ENCODE measurements around the gene ODF4. TPM values are rescaled to one million over a fixed set of nuclear protein-coding genes. Genes with fewer than 3 reads are reported as not detected.

ODF4 gene
- polyA plus RNA-seq, 3 donors, result not detected

DNA sequence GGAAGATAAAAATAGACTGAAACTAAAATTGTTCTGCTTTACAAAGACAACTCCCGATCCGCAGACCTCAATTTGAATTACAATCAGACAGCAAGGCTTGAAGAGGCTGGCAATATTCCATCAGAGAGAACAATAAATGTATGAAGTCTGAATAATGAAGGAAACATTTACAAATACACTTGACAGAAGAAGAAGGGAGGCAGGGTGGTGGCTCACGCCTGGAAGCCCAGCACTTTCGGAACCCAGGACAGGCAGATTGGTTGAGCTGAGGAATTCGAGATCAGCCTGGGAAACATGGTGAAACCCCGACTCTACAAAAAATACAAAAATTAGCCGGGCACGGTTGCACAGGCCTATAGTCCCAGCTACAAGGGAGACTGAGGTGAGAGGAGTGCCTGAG is 14.6 kb downstream of the ODF4 start:
- no peak overlapping the region for H3K4me2 ChIP-seq (replicated peaks; ENCODE audit: extremely low read depth, low read length, poor library complexity, severe bottlenecking)
- no peak overlapping the region for H3K4me3 ChIP-seq (replicated peaks in 1 of 3; ENCODE audit: low read depth in 2 of 3, low read length in 3 of 3)
- intact Hi-C loops (cut with micrococcal nuclease), result no loop called here
- DNase-seq, result no peak
- peaks cover 0 to 5% (median 0%) of the 10 kb centered on the region in 7 donors for H3K9me3 Mint-ChIP-seq
- H3K4me1 ChIP-seq (ENCODE audit: control insufficient read depth in 1 of 2, insufficient read depth in 2 of 2, low read length in 2 of 2), result peaks cover 0 to 4% of the 10 kb centered on the region in 2 donors
- H3K79me2 ChIP-seq (ENCODE audit: insufficient read depth, low read length), result no peaks in the 10 kb centered on the region
- peaks cover 0 to 3% (median 0%) of the 10 kb centered on the region in 3 donors for H3K27me3 Mint-ChIP-seq (ENCODE audit: low read depth in 3 of 3)
- H2AFZ ChIP-seq (ENCODE audit: insufficient read depth, low read depth, low read length, poor library complexity, severe bottlenecking), result no peak overlapping the region
- no peaks in the 10 kb centered on the region for H4K20me1 ChIP-seq (ENCODE audit: insufficient read depth, low read length)
- no peaks in the 10 kb centered on the region for H3K27me3 ChIP-seq (ENCODE audit: control insufficient read depth in 2 of 2, insufficient read depth in 2 of 2, low read length in 2 of 2)
- no peak overlapping the region for H3K27ac Mint-ChIP-seq
- TF ChIP-seq, protein P1, sequence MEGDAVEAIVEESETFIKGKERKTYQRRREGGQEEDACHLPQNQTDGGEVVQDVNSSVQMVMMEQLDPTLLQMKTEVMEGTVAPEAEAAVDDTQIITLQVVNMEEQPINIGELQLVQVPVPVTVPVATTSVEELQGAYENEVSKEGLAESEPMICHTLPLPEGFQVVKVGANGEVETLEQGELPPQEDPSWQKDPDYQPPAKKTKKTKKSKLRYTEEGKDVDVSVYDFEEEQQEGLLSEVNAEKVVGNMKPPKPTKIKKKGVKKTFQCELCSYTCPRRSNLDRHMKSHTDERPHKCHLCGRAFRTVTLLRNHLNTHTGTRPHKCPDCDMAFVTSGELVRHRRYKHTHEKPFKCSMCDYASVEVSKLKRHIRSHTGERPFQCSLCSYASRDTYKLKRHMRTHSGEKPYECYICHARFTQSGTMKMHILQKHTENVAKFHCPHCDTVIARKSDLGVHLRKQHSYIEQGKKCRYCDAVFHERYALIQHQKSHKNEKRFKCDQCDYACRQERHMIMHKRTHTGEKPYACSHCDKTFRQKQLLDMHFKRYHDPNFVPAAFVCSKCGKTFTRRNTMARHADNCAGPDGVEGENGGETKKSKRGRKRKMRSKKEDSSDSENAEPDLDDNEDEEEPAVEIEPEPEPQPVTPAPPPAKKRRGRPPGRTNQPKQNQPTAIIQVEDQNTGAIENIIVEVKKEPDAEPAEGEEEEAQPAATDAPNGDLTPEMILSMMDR (IDR thresholded peaks at IDR 0.05), result no peak
- H3K9me3 ChIP-seq (replicated peaks in 1 of 2; ENCODE audit: control insufficient read depth in 1 of 2, insufficient read depth in 1 of 2, low read length in 2 of 2), result no peaks in the 10 kb centered on the region
- no peak overlapping the region for H3K4me3 Mint-ChIP-seq
- H3K36me3 Mint-ChIP-seq, result no peaks in the 10 kb centered on the region
- no peaks in the 10 kb centered on the region for H3K36me3 ChIP-seq (replicated peaks in 1 of 2; ENCODE audit: control insufficient read depth in 1 of 2, insufficient read depth in 2 of 2, low read length in 2 of 2)
- WGBS (ENCODE audit: insufficient coverage), result 100% methylated on average over 1 of the region's 8 CpGs
- no peak overlapping the region for H3K27ac ChIP-seq (ENCODE audit: low read depth in 1 of 2, low read length in 2 of 2)
- H3K4me1 Mint-ChIP-seq, result peaks cover 6% of the 10 kb centered on the region
- no peak overlapping the region for H3K9ac ChIP-seq (ENCODE audit: insufficient read depth, low read length, poor library complexity, severe bottlenecking)

DNA sequence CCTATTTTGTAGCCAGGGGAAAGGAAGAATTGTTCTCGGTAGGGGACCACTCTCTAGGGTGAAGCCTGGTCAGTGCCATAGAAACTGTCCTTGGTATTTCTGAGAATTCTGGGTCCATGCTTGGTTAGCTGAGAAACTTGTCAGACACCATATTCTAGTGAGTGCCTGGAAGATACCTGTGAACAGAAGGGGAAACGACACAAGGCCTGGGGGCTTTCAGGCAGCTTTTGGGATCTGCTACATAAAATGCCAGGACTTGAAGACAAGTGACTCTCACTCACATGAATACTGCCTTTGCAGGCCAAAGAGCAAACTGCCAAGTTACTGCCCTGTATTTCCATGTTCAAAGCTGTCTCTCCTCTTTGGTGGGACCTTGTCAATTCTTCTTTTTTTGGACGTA is 18.3 kb downstream of the ODF4 start:
- 100% methylated on average over 1 of the region's 3 CpGs for WGBS (ENCODE audit: insufficient coverage)
- Histone ChIP-seq H3K4me1 (ENCODE audit: control insufficient read depth in 1 of 2, insufficient read depth in 2 of 2, low read length in 2 of 2) (peaks cover 0 to 8% of the 10 kb centered on the region in 2 donors), H3K9ac (ENCODE audit: insufficient read depth, low read length, poor library complexity, severe bottlenecking) (no peak overlapping the region), H4K20me1 (ENCODE audit: insufficient read depth, low read length) (no peaks in the 10 kb centered on the region), H3K4me3 (replicated peaks in 1 of 3; ENCODE audit: low read depth in 2 of 3, low read length in 3 of 3) (no peak overlapping the region), H3K36me3 (replicated peaks in 1 of 2; ENCODE audit: control insufficient read depth in 1 of 2, insufficient read depth in 2 of 2, low read length in 2 of 2) (no peaks in the 10 kb centered on the region), H2AFZ (ENCODE audit: insufficient read depth, low read depth, low read length, poor library complexity, severe bottlenecking) (no peak overlapping the region), H3K9me3 (replicated peaks in 1 of 2; ENCODE audit: control insufficient read depth in 1 of 2, insufficient read depth in 1 of 2, low read length in 2 of 2) (no peaks in the 10 kb centered on the region), H3K79me2 (ENCODE audit: insufficient read depth, low read length) (no peaks in the 10 kb centered on the region), H3K27me3 (ENCODE audit: control insufficient read depth in 2 of 2, insufficient read depth in 2 of 2, low read length in 2 of 2) (no peaks in the 10 kb centered on the region), H3K4me2 (replicated peaks; ENCODE audit: extremely low read depth, low read length, poor library complexity, severe bottlenecking) (no peak overlapping the region), H3K27ac (ENCODE audit: low read depth in 1 of 2, low read length in 2 of 2) (no peak overlapping the region)
- H3K27me3 Mint-ChIP-seq (ENCODE audit: low read depth in 3 of 3), result peaks cover 0 to 5% (median 0%) of the 10 kb centered on the region in 3 donors
- peaks cover 0 to 3% (median 0%) of the 10 kb centered on the region in 7 donors for H3K9me3 Mint-ChIP-seq
- no peak overlapping the region for H3K27ac Mint-ChIP-seq
- H3K4me1 Mint-ChIP-seq, result peaks cover 12% of the 10 kb centered on the region
- intact Hi-C loops (cut with micrococcal nuclease), result no loop called here
- TF ChIP-seq, protein P1 (IDR thresholded peaks at IDR 0.05), result no peak
- no peak for DNase-seq
- no peak overlapping the region for H3K4me3 Mint-ChIP-seq
- H3K36me3 Mint-ChIP-seq, result no peaks in the 10 kb centered on the region
